GM23248 (cell line): Measurements from ENCODE around the gene UBE2QL1. TPM values are rescaled to one million over a fixed set of nuclear protein-coding genes. Genes with fewer than 3 reads are reported as not detected.
"Not testable (repeated sequence)": the region's sequence is repeated elsewhere in the genome, so short reads cannot be mapped to it uniquely, and the experiment has no call there.

ENCODE experiments used
- DNase-seq: peaks from one replicate; pipeline ENCODE4 v3.0.0-alpha.2; 2015
- H2AFZ ChIP-seq: fragments of 200-600 bp; sonication (generic); 2 replicates; pipeline ENCODE4 v1.6.1; 2016; ENCODE audit warnings: antibody characterized with exemption
- H3F3A ChIP-seq: fragments of 200-600 bp; sonication (generic); 2 replicates; pipeline ENCODE4 v1.6.1; 2016; ENCODE audit warnings: mild to moderate bottlenecking, antibody characterized with exemption, mixed run types; ENCODE audit not compliant: insufficient read depth
- H3K27ac ChIP-seq: fragments of 200-600 bp; sonication (generic); 2 replicates; pipeline ENCODE4 v1.5.1; 2016; ENCODE audit warnings: mild to moderate bottlenecking
- H3K27me3 ChIP-seq: fragments of 200-600 bp; sonication (generic); replicated peaks from 2 replicates; pipeline ENCODE4 v1.6.1; 2016; ENCODE audit warnings: mild to moderate bottlenecking; ENCODE audit not compliant: insufficient read depth
- H3K36me3 ChIP-seq: fragments of 200-600 bp; sonication (generic); 2 replicates; pipeline ENCODE4 v1.6.1; 2016; ENCODE audit warnings: low read depth, mild to moderate bottlenecking
- H3K4me1 ChIP-seq: fragments of 200-600 bp; sonication (generic); 2 replicates; pipeline ENCODE4 v1.6.1; 2016; ENCODE audit warnings: mild to moderate bottlenecking; ENCODE audit not compliant: insufficient read depth
- H3K4me2 ChIP-seq: fragments of 200-600 bp; sonication (generic); one replicate; pipeline ENCODE4 v1.6.1; 2016; ENCODE audit warnings: mild to moderate bottlenecking; ENCODE audit not compliant: unreplicated experiment
- H3K4me3 ChIP-seq: fragments of 200-600 bp; sonication (generic); 2 replicates; pipeline ENCODE4 v1.5.1; 2016; ENCODE audit warnings: mild to moderate bottlenecking
- H3K79me2 ChIP-seq: fragments of 200-600 bp; sonication (generic); 2 replicates; pipeline ENCODE4 v1.6.1; 2016; ENCODE audit warnings: mild to moderate bottlenecking; ENCODE audit not compliant: insufficient read depth
- H3K9ac ChIP-seq: fragments of 200-600 bp; sonication (generic); 2 replicates; pipeline ENCODE4 v1.6.1; 2016; ENCODE audit warnings: mild to moderate bottlenecking
- H3K9me2 ChIP-seq: fragments of 200-600 bp; sonication (generic); 2 replicates; pipeline ENCODE4 v1.6.1; 2016; ENCODE audit warnings: mixed run types, mild to moderate bottlenecking, moderate library complexity; ENCODE audit not compliant: insufficient read depth
- H3K9me3 ChIP-seq: fragments of 200-600 bp; sonication (generic); one replicate; pipeline ENCODE4 v1.6.1; 2017; ENCODE audit warnings: low read depth
- H4K20me1 ChIP-seq: fragments of 200-600 bp; sonication (generic); 2 replicates; pipeline ENCODE4 v1.6.0; 2016; ENCODE audit not compliant: insufficient read depth
- EZH2 ChIP-seq: fragments of 200-600 bp; sonication (generic); IDR thresholded peaks from 2 replicates; pipeline ENCODE4 v1.6.1; 2018; ENCODE audit warnings: antibody characterized with exemption, mild to moderate bottlenecking; ENCODE audit not compliant: insufficient read depth, poor library complexity, severe bottlenecking
- EZH2phosphoT487 ChIP-seq: fragments of 200-600 bp; sonication (generic); IDR thresholded peaks from 2 replicates; pipeline ENCODE4 v1.6.1; 2018; ENCODE audit warnings: antibody characterized with exemption, moderate library complexity, mild to moderate bottlenecking, low read depth; ENCODE audit not compliant: insufficient read depth
- WGBS, 2 experiments: methylation state at CpG; one replicate each; pipeline ENCODE4 v1.1.6; 2015 to 2017; ENCODE audit warnings: low lambda C conversion rate in 2 of 2, low coverage in 1 of 2; ENCODE audit errors: missing lambda C conversion rate in 2 of 2; 5-methylcytosine and 5-hydroxymethylcytosine counted together
- in situ Hi-C: fragments of 300-500 bp; cut with MboI; formaldehyde crosslinking; loops from 2 replicates; pipeline ENCODE4 v1.15.0; 2020
- polyA plus RNA-seq: library from polyadenylated mRNA; unstranded; fragments of >200 nt; fragmentation: Nextera tagmentation; extraction: Ambion mirVana; gene quantifications from 2 replicates; pipeline ENCODE4 v1.2.1, GENCODE V29; 2016
- total RNA-seq: library from RNA; depleted of rRNA; stranded (reverse); fragments of >200 nt; shearing (Covaris generic); gene quantifications from 2 replicates; pipeline ENCODE4 v1.2.3, GENCODE V29; 2014

Gene UBE2QL1
- total and polyA plus RNA-seq, 2 experiments from 2014 or later = not detected

DNA sequence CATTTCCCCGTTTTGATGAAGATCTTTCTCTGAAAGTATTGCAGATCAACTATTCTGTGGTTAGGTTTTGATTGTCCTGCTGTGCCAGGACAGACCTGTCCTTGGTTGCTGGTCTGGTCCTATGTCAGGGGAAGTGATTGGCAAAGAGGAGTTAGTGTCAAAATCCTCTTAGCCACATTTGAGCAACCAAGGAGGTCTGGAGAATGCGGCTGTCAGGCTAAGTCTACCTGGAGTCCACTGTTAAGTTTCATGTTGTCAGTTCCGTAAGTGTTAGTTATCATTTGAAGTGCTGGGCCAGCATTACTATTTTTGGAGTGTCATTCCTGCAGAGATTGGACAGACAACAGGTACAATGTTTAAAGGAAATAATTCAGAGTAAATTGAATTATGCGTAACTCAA lies 62.3 kb downstream of the UBE2QL1 start:
- no peak overlapping the region for H3K27ac ChIP-seq
- no peaks in the 10 kb centered on the region for H3K4me1 ChIP-seq
- in situ Hi-C loops = no loop called here
- 58 to 63% methylated on average over 4 of the region's 4 CpGs for WGBS, 2 experiments
- no peak overlapping the region for H3K4me2 ChIP-seq
- no peaks in the 10 kb centered on the region for H3K79me2 ChIP-seq
- TF ChIP-seq EZH2phosphoT487 (no peak), EZH2 (no peak)
- no peaks in the 10 kb centered on the region for H3F3A ChIP-seq
- no peak overlapping the region for H3K4me3 ChIP-seq
- H3K9me2 ChIP-seq = no peaks in the 10 kb centered on the region
- DNase-seq = no peak
- H4K20me1 ChIP-seq = no peaks in the 10 kb centered on the region
- no peaks in the 10 kb centered on the region for H3K36me3 ChIP-seq
- no peaks in the 10 kb centered on the region; the same call in 1 of the 2 replicates for H3K27me3 ChIP-seq
- H3K9me3 ChIP-seq = no peaks in the 10 kb centered on the region
- no peak overlapping the region for H2AFZ ChIP-seq
- no peak overlapping the region for H3K9ac ChIP-seq

DNA sequence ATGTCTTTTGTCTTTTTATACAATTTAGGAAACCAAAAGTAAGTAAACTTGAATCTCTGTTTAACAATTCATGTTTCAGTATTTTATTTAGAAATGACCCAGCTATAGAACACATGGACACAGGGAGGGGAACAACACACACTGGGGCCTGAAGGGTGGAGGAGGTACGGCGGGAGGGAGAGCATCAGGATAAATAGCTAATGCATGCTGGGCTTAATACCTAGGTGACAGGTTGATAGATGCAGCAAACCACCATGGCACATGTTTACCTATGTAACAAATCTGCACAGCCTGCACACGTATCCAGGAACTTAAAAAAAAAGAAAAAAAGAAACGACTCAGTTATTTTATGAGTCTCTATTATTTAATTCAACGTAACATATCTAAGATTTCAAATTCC lies 67.2 kb downstream of the UBE2QL1 start:
- in situ Hi-C loops, H3K4me2 ChIP-seq, H3K27me3 ChIP-seq, H3K4me1 ChIP-seq, H3K9me3 ChIP-seq, H3K27ac ChIP-seq, H4K20me1 ChIP-seq, DNase-seq, H3K9me2 ChIP-seq, H2AFZ ChIP-seq, H3K36me3 ChIP-seq, H3K79me2 ChIP-seq, H3K4me3 ChIP-seq, H3K9ac ChIP-seq, H3F3A ChIP-seq: not testable (repeated sequence)
- WGBS, 2 experiments = 24 to 27% methylated on average over 5 of the region's 5 CpGs

DNA sequence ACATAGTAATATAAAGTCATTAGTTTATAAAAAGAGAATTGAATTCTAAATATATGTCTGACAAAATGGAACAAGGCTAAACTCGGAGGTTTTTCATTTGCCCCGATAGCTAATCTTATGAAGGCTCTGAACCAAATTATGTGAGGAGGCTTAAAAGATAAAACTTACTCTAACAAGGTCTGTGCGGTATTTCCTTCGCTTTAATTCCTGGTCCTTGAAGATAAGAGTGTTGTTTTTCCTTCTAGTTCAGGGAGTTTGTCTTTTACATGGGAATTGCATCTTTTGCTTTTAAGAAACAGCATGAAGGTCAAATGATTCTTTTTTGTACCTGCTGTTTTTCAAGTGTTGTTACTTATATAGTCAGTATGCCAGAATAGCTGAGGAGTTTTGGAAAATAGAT lies 68.2 kb downstream of the UBE2QL1 start:
- WGBS, 2 experiments = 41 to 45% methylated on average over 4 of the region's 4 CpGs

DNA sequence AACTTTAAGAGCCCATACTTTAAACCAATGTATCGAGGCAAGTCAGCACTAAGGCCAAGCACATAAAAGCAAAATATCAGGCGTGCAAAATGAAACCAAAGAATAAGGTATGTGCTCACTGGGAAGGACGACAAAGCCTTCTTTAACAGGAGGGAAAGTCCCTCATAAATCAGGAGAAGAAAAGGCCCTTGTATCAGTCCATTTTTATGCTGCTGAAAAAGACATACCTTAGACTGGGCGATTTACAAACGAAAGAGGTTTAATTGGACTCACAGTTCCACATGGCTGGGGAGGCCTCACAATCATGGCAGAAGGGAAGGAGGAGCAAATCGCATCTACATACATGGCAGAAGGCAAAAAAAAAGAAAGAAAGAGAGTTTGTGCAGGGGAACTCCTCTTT lies 68.9 kb downstream of the UBE2QL1 start:
- H3K9me2 ChIP-seq = no peaks in the 10 kb centered on the region
- H3K4me1 ChIP-seq = no peaks in the 10 kb centered on the region
- no peaks in the 10 kb centered on the region for H4K20me1 ChIP-seq
- TF ChIP-seq EZH2 (no peak), EZH2phosphoT487 (no peak)
- H3K4me2 ChIP-seq = no peak overlapping the region
- H3K79me2 ChIP-seq = no peaks in the 10 kb centered on the region
- H3K27ac ChIP-seq = no peak overlapping the region
- 10 to 14% methylated on average over 6 of the region's 6 CpGs for WGBS, 2 experiments
- in situ Hi-C loops = no loop called here
- no peak overlapping the region for H3K4me3 ChIP-seq
- H3K36me3 ChIP-seq = no peaks in the 10 kb centered on the region
- H3K27me3 ChIP-seq = peaks cover 15% of the 10 kb centered on the region
- no peaks in the 10 kb centered on the region for H3F3A ChIP-seq
- H2AFZ ChIP-seq = no peak overlapping the region
- H3K9ac ChIP-seq = no peak overlapping the region
- DNase-seq = no peak
- H3K9me3 ChIP-seq = no peaks in the 10 kb centered on the region

More for the DNA sequence above, 68.2 kb downstream of the UBE2QL1 start:
- Histone ChIP-seq H3K4me3 (no peak overlapping the region), H3K9ac (no peak overlapping the region), H3K36me3 (no peaks in the 10 kb centered on the region), H3K79me2 (no peaks in the 10 kb centered on the region), H3K4me2 (no peak overlapping the region), H3K4me1 (no peaks in the 10 kb centered on the region), H4K20me1 (no peaks in the 10 kb centered on the region), H3K27me3 (peaks cover 11% of the 10 kb centered on the region), H3K9me3 (no peaks in the 10 kb centered on the region), H2AFZ (no peak overlapping the region), H3K27ac (no peak overlapping the region), H3F3A (no peaks in the 10 kb centered on the region), H3K9me2 (no peaks in the 10 kb centered on the region)
- TF ChIP-seq EZH2 (no peak), EZH2phosphoT487 (no peak)
- no peak for DNase-seq
- in situ Hi-C loops = no loop called here
